ENCODE data around the gene C19orf67.
"Not testable (repeated sequence)": the region's sequence is repeated elsewhere in the genome, so short reads cannot be mapped to it uniquely, and the experiment has no call there.

Gene C19orf67

DNA sequence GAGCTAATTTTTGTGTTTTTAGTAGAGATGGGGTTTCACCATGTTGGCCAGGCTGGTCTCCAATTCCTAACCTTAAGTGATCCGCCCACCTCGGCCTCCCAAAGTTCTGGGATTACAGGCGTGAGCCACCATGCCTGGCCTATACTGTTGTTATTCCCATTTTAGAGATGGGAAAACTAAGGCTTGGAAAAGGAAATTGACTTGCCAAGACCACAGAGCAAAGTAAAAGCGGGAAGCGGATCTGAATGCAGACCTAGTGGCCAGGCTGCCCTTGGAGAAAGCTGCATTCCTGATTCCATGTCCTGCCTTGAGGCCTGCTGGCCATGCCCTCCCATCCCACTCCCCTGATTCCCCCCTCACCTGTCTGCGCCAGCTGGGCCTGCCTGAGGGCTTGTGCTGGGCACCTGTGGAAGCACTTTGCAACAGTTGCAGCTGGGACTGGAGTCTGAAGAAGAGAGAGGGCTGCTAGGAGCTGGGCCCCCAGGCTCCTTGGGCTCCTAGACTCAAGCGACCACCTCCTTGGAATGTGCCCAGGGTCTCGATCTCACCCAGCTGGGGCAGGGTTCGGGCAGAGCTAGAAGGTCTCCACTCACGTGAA, 29.4 kb downstream of the C19orf67 start:
- DNase-seq (ENCODE audit: low read depth in 3 of 3), result no peak

GRCh38 chr19:14055396-14055795, 30.2 kb downstream of the C19orf67 start:
- no peak for DNase-seq (ENCODE audit: low read depth in 3 of 3)

GRCh38 chr19:14054721-14055120, 30.9 kb downstream of the C19orf67 start:
- DNase-seq (ENCODE audit: low read depth in 3 of 3), result no peak

DNA sequence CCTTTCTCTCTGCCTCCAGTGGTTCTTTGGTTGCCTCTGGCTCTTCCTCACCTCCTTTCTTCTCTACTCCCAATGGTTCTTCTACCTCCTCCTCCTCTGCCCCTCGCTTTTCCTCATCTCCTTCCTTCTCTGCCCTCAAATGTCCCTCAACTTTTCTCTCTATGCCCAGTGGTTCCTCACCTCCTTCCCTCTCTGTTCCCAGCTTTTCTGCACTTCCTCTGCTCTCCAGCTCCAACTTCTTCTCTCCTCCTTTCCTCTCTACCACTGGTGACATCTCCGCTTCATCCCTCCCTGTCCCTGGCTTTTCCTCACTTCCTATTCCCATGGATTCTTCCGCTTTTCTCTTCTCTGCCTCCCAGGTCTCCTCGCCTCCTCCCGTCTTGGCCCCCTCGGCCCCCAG, 31.5 kb downstream of the C19orf67 start:
- DNase-seq (ENCODE audit: low read depth in 3 of 3), result no peak

GRCh38 chr19:14053500-14053899, 32.1 kb downstream of the C19orf67 start:
- no peak for DNase-seq (ENCODE audit: low read depth in 3 of 3)

DNA sequence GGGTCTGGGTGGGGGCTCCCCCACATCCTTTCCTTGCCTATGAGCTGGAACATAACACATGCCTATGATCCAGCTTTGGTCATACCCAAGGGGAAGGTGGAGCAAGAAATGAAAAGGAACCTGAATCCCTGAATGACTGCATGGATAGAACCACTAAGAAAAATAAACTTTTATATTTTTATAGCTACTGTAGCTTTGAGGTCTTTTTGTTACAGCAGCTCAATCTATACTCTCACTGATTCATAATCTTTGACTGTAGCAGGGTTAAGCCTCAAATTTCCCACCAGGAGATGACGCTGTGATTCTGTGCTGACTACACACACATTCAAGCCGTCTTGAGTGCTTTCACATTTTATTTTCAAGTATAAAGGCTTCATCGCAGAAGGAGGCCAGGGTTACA, 32.6 kb downstream of the C19orf67 start:
- no peak for DNase-seq (ENCODE audit: low read depth in 3 of 3)

GRCh38 chr19:14052470-14052869, 33.1 kb downstream of the C19orf67 start:
- no peak for DNase-seq (ENCODE audit: low read depth in 3 of 3)

DNA sequence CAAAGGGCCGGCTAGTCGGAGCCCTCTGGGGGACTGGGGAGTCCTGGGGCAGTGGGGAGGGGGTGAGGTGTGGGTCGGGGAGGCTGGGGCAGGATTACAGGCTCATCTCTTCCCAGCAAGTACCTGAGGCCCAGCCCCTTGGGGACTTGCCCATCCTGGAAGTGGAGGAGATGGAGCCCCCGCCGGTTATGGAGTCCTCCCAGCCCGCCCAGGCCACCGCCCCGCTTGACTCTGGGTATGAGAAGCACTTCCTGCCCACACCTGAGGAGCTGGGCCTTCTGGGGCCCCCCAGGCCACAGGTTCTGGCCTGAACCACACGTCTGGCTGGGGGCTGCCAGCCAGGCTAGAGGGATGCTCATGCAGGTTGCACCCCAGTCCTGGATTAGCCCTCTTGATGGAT, 33.6 kb downstream of the C19orf67 start:
- no peak for DNase-seq (ENCODE audit: low read depth in 3 of 3)

DNA sequence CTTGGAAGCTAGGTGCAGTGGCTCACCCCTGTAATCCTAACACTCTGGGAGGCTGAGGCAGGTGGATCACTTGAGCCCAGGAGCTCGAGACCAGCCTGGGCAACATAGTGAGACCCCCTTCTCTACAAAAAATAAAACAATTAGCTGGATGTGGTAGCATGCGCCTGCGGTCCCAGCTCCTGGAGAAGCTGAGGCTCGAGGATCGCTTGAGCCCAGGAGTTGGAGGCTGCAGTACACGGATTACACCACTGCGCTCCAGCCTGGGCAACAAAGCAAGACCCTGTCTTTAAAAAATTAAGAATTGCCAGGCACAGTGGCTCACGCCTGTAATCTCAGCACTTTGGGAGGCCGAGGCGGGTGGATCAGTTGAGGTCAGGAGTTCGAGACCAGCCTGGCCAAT, 34.6 kb downstream of the C19orf67 start:
- DNase-seq (ENCODE audit: low read depth in 3 of 3), result not testable (repeated sequence)

DNA sequence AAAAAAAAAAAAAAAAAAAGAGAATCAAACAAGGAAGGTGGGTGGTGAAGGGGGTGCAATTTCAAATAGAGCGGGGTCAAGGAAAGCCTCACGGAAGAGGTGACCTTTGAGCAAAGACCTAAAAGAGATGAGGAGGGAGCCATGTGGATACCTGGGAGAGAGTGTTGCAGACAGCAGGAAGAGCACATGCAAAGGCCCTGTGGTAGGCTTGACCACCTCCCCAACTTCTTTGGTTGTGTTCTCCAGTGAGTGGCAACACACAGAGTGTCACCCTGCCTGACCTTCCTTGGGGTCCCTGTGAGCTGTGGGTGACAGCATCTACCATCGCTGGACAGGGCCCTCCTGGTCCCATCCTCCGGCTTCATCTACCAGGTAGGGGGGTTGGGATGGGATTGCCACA, 35.1 kb downstream of the C19orf67 start:
- DNase-seq (ENCODE audit: low read depth in 3 of 3), result no peak

DNA sequence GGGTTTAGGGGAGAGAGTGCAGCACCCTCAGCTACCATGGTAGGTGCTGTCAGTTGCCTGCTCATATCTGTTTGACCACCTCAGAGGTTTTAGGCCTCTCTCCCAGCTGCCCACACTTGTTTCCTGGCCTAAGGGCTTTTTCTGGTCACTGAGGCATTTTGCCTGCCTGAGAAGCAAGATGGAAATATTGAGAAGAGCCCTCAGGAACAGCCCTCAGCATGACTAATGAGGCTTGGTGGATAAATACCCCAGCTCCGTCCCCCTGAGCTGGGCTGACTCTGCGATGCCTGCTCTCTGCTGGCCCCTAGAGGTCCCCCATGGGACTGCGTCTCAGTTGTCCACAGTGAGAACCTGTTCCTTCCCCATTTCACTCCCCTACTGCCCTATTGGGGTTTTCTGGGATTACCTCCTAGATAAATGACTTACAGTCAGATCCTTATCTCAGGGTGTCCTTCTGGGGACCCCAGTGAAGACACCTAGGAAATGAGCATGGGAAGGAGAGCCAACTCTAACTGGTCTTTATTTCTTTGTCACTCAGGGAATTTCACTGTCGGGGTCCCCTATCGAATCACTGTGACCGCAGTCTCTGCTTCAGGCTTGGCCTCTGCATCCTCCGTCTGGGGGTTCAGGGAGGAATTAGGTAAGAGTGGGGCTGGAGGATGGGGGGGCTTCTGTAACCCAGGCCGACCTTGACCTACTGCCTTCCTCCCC, 37.0 kb downstream of the C19orf67 start:
- peak; percentile 58 to 70 (median 63) for DNase-seq (ENCODE audit: low read depth in 3 of 3)

- DNase-seq (ENCODE audit: low read depth in 3 of 3), result not testable (repeated sequence)
Observed at GRCh38 chr19:14047866-14048265, 37.7 kb downstream of the C19orf67 start.

GRCh38 chr19:14042659-14043608, 42.6 kb downstream of the C19orf67 start:
- DNase-seq (ENCODE audit: low read depth in 3 of 3), result not testable (repeated sequence)

DNA sequence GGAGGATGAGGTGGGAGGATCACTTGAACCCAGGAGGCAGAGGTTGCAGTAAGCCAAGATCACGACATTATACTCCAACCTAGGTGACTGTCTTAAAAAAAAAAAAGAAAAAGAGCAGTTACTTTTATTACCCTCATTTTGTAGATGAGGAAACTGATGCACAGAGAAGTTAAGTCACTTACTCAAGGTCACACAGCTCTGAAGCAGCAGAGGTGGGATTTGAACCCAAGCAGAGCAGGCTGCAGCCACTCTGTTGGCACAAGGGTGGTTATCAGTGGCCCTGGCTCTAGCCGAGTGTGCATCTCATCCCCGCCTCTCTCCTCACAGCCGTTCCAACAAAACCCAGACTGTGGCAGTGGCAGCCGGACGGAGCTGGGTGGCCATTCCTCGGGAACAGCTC, 46.4 kb downstream of the C19orf67 start:
- no peak for DNase-seq (ENCODE audit: low read depth in 3 of 3)

GRCh38 chr19:14035706-14036105, 49.9 kb downstream of the C19orf67 start:
- DNase-seq (ENCODE audit: low read depth in 3 of 3), result no peak

DNA sequence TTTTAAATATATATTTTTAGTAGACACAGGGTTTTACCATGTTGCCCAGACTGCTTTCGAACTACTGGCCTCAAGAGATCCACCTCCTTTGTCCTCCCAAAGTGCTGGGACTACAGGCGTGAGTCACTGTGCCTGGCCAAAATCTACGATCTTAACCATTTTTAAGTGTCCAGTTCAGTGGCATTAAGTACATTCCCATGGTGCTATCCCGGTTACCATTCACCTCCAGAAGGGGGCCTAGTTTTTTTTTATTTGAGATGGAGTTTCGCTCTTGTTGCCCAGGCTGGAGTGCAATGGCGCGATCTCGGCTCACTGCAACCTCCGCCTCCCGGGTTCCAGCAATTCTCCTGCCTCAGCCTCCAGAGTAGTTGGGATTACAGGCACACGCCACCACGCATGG, 50.4 kb downstream of the C19orf67 start:
- not testable (repeated sequence) for DNase-seq (ENCODE audit: low read depth in 3 of 3)

- DNase-seq (ENCODE audit: low read depth in 3 of 3), result no peak
Observed at GRCh38 chr19:14033946-14034345, 51.6 kb downstream of the C19orf67 start.

DNA sequence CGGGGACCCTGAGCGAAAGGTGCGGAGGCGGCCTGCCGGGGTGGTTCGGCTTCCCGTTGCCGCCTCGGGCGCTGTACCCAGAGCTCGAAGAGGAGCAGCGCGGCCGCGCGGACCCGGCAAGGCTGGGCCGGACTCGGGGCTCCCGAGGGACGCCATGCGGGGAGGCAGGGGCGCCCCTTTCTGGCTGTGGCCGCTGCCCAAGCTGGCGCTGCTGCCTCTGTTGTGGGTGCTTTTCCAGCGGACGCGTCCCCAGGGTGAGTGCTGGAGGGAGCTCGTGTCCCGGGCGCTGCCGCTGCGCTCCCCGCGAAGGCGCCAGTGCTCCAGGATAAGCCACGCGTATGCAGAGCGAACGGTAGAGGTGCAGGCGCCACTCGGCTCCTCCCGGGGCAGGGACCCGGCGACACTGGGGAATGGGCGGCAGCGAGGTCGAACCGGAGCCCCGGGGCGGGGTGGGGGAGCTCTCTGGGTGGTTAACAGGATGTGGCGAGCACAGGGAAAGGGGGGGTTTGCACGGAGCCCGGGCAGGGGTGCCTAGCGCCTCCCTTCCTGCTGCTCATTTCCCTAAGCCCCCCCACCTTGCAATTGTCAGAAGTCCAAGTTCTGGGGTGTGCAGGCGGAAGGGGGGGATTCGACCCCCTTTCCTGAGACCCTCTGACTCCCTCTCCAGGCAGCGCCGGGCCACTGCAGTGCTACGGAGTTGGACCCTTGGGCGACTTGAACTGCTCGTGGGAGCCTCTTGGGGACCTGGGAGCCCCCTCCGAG, 53.7 kb downstream of the C19orf67 start, which contains the start of gene IL27RA:
TSS of gene IL27RA (plus strand) at position 44 of the 762 bp plus-strand sequence. CDS start at position 155, 111 bp downstream.
- DNase-seq (ENCODE audit: low read depth in 3 of 3), result peak; percentile 46 to 67 (median 49)

Data from stimulated activated CD4-positive, alpha-beta T cell treated with anti-CD3 and anti-CD28 coated beads, TNF-alpha, amount 100 ng/mL, for 48 hours (primary cell).